ENCODE data around the gene TMBIM4.

The TMBIM4 gene

GRCh38 chr12:66092559-66093269 is 77.1 kb downstream of the TMBIM4 start:
- no peak for DNase-seq (ENCODE audit: low read depth, low spot score)

- no peak for DNase-seq (ENCODE audit: low read depth, low spot score)
Observed at GRCh38 chr12:66090157-66090556, 79.6 kb downstream of the TMBIM4 start.

- peak; percentile 67 for DNase-seq (ENCODE audit: low read depth, low spot score)
Observed at GRCh38 chr12:66087365-66087943, 82.3 kb downstream of the TMBIM4 start.

GRCh38 chr12:66085998-66086397 is 83.8 kb downstream of the TMBIM4 start:
- no peak for DNase-seq (ENCODE audit: low read depth, low spot score)

Measured in smooth muscle cell of the brain vasculature (primary cell).